AG08396 (cell line): ENCODE measurements around the gene MFGE8.
A peak's percentile ranks its signal among the peaks of the same experiment; 100 is the strongest.

Source experiments
- DNase-seq: peaks from one replicate; pipeline ENCODE4 v3.0.0; 2012; ENCODE audit warnings: low spot score, mixed read lengths

Gene MFGE8

DNA sequence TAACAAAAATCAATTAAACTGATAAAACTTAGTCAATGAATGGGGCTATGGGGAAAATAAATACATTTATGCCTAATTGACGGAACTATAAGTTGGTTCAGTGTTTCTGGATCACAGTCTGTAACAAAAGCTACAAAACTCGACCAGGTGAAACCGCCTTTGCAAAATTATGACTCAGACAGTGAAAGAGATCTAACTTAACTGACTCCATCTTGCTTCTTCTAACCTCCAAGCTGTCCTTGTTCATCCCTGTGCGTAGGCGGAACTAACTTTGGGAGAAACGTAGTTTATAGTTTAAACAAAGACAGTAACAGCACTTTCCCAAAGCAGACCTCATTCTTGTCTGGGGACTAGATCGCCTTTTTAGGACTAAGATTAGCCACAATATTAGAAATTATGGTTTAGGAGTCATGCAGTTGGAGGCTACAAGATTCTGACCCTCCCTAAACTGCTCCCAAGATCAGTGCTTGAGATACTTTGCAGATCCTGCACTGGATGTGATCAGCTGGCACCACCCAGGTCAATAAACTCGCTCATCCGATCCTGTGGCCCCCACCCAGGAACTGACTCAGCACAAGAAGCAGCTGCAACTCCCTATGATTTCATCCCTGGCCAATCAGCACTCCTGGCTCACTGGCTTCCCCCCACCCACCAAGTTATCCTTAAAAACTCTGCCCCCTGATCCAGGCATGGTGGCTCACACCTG, 7.2 kb upstream of the MFGE8 start:
- no peak for DNase-seq

DNA sequence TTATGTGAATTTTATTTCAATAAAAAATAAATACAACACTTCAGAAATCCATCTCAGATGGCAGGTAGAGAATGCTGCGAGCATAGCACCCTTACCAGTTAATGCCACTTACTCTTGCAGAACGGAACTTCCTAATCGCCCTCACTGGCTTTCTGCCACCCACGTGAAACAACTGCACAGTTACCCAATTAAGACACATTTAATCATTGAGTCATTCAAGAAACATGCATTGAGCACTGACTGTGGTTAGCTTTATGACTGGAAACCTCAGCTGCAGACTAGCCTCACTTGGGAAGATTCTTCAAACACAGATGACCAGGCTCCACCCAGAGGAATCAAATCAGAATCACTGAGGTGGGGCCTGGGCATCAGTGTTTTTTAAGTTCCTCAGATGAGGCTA, 5.6 kb upstream of the MFGE8 start:
- peak; percentile 88 for DNase-seq

DNA sequence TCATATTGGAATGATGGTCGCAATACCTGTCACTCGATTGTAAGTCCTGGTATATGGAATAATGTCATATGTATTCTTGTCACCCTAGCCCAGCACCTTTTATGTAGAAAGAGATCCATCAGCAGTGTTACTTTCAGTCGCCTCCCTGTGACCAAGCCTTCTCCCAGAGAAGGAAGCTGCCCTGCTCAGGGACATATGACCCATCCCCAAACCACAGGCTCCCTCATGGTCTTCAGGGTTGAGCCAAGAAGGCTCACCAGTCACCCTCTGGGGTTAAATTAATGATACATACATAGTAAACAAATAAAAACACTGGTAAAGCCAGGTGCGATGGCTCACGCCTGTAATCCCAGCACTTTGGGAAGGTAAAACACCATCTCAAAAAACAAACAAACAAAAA, 4.6 kb upstream of the MFGE8 start:
- DNase-seq, result no peak

DNA sequence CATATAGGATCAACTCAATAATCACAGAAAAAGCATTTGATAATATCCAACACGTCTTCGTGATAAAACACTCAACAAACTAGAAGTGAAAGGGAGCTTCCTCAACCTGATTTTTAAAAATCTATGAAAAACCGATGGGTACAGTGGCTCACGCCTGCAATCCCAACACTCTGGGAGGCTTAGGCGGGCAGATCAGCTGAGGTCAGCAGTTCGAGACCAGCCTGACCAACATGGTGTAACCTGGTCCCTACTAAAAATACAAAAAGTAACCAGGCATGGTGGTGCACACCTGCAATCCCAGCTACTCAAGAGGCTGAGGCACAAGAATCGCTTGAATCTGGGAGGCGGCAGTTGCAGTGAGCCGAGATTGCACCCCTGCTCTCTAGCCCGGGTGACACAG, 2.2 kb upstream of the MFGE8 start:
- no peak for DNase-seq

DNA sequence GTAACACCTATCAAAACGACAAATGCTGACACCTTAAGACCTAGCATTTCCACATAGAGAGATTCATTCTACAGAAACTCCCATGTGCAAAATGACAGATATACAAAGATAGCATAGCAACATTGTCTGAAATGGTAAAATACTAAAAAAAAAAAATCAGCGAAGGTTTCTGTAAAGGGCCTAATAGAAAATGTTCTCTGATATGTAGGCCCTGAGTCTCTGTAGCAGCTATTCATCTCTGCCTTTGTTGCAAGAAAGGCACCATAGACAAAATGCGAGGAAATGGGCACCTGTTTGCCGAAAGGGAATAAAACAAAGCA, 631 bp upstream of the MFGE8 start:
- DNase-seq, result no peak

DNA sequence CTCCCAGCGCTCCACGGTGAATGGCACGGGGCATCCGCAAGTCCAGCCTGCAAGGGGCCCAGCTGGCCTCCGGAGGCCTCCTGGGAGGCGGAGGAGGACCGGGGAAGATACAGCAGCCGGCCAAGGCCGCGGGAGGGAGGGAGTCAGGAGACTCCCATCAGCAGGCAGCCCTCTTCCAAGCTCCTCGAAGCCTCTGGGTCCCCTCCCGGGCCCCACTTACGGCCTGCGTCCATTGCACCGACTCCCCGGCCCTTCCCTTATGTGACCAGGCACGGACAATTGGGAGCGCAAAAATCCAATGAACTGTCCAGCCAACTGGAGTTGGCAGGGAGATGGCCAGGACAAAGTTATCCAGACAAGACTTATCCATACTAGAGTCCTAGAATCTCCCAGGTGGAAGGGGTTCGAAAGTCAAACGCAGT, 668 bp downstream of the MFGE8 start:
- peak; percentile 56 for DNase-seq

DNA sequence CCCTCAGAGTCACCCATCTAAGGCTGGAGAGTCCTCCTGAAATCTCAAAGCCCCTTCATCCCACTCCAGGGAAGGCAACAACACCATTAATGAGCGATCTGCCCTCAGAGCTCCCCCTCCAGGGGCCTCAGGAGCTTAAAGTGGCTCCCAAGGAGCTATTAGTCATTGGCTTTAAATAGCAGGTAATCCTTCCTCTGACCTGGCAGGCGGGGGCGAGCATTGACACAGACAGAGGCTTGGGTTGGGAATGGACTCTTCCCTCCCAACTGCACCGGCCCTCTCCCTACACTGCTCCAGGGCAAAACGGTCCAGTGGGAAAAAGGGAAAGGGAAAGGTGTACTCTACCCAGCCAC, 1.4 kb downstream of the MFGE8 start:
- DNase-seq, result peak; percentile 8

DNA sequence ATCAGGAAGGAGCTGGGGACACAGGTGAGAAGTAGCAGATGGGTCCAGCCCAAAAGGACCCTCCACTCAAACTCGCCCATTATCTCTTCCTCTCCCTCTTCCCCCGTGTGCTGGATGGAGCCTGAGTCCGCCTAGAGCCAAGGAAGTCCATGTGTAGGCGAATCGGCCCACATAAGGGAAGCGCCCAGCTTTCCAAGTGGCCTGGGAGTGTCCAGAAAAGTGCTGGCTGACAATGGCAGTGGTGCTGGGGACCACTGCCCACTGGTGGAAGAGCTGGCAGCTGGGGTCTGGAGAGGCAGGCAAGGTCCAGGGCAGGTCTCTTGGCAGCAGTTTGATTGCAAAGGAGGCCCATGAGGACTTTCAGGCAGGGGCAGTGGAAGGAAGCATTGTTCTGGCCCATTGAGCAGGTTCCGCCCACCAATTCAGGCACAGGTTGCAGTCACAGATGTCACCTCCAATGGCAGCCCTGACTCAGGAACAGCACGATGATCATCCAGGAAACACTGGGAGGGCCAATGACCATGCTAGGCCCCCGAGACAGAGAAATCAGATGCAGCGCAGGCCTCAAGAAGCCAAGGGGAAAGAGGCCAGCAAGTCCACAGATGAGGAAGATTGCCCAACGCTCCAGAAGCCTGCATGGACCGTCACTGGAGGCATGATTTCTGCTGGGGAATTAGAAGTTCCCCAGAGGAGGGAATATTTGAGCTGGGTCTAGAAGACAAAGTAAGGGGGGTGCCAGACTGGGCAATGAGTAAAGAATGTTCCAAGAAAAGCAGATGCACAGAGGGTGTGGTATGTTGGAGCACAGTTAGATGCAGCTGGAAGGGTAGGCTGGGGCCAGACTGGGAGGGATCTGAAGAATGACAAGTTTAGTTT, 3.0 kb downstream of the MFGE8 start:
- DNase-seq, result peak; percentile 4

DNA sequence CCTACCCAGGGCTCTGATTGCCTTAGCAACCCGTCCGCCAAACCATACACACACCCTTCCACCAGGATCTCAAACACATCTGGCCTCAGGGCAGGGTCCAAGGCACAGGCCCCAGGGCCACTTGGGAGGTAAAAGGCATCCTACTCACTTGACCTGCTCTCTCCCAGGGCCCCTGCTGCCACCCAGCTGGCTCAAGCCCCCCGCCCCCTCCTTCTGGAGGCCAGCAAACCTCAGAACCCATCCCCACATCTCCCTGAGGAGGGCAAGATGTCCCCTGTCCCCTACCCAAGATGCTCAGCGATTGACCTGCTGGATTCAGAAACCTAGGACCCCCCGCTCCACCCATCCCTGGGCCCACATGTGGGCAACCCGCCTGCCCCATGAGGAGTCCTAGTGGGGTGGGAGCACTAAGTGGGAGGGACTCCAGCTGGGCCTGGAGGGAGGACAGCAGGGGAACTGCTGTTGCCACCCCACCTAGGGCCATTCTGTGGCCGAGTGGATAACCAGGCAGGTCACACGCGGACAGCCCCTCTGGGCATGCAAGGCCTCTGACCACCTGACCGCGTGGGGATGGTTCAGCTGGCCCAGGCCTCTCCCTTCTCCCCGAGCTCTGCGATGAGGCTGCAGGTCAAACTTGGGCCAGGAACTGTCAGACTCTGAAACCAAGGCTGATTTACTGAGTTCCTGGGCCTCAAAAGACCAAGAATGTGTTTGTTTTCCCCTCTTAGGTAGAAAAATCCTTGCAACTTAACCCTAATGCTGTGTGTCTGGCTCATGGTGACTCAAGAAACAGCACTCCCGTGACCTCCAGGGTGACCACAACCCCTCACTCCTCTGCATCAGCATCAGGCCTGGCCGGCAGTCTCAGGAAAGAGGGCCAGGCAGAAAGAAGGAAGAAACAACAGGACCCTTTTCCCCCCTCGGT, 4.2 kb downstream of the MFGE8 start:
- DNase-seq, result peak; percentile 9

DNA sequence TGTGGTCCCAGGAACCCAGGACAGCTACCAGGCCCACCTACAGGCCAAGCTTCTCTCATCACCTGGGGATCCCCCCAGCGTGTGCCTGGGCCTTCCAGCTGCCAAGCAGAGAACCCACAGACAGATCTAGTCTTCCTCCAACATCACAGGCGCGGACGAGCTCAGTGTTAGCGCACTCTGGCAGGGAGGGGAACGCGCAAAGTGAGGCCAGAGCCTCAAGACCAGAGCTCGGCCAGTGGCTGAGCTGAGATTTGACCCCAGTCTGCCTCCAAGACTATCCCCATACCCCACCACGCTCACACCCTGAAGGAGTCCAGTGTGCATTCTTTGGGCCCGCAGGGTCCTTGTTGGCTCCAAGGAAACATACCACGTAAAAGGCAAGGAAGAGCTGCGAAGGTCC, 5.1 kb downstream of the MFGE8 start:
- no peak for DNase-seq

DNA sequence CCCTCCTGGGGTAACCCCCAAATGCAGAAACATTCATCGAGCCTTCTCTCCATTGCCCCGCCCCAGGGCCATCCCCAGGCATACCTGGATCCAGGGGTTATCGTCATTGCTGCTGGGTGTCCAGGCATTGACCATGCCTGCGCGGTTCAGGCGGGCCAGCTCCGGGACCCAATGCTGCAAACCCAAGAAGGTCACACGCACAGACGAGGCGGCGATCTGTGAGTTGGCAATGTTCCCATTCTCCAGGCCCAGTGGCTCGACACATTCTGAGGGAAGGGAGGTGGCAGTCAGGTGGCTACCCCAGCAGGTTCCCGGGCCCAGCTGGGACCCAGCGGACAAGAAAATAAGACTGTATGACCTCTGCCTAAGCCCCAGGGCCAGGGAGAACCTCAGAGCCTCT, 6.1 kb downstream of the MFGE8 start:
- DNase-seq, result no peak

DNA sequence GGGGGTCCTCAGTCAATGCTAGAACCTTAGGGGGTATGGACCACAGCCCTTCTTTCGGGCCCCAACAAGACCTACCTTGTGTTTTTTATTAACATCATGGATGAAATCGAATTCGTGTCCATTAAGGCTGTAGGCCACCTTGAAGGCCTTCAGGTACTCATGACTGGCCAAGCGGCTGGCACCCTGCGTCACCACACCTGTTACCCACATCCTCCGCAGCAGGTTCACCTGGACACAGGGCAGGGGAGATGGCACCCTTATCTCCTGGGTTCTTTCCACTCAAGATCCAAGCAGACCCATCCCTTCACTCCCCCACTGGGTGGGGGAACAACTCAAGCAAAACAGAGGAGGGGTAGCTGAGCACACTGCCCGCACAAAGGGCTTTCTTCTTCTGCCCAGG, 6.6 kb downstream of the MFGE8 start:
- no peak for DNase-seq

DNA sequence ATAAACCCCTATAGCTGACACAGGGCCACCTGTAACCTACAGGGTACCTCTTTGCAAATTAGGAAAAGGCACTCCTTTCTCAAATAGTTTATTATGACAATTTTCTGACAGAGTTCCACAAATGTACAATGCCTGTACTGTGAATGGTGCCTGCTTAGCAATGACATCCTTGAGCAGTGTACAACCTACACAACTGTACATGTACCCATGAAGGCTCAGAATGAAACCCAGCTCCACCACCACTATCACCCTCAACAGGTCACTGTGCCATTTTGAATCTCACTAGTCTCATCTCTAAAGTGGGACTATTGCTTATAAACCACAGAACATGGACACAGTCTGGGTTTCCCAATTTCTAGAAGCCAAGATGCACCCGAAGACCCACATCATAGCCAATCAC, 7.0 kb downstream of the MFGE8 start:
- no peak for DNase-seq

DNA sequence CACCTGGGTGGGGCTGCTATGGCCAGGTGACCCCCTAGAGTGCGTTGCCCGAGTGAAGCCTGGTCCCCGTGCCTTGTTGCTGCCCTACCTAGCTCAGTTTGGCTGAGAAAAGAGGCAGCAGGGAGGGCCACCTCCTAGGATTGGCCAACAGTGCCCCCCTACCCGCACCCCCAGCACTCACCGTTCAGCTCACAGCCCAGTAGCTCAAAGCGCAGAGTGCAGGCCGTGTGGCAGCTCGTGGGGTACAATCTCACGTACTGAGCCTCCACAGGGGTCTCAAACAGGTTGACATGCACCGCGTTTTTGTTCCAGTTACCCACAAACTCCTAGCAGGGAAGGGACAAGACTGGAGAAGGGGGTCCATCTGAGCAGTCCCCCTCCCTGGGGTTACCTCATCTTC, 7.6 kb downstream of the MFGE8 start:
- DNase-seq, result no peak

DNA sequence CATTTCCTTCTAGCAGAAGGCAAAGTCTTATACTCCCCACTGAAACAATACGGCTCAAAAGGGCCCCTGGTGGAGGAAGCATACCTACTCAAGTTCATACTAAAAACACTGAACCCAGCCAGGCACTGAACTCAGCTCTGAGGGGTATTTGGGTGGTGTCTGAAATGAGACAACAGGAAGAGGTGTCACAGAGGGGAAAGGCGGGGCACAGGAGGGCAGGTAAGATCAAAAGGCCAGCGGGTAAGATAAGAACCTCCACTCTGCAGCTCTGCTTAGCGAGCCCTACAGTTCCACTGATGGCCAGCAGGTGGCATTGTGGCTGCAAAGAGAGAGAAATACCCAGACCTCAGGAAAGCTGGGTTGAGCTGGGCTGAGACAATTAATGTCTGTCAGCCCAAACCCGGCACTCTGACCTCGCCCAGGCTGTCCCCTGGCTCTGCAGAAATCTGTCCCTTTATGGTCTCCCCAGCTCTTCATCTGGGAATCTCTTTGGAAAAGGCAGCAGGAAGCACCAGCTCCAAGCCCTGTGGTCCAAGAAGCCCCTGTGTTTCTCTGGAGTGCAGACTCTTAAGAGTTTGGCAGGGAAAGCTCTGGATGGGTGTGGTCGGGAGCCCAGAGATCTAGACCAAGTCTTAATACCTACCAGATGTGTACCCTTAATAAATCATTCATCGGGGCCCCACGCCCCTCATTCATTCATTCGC, 8.4 kb downstream of the MFGE8 start:
- peak; percentile 77 for DNase-seq

DNA sequence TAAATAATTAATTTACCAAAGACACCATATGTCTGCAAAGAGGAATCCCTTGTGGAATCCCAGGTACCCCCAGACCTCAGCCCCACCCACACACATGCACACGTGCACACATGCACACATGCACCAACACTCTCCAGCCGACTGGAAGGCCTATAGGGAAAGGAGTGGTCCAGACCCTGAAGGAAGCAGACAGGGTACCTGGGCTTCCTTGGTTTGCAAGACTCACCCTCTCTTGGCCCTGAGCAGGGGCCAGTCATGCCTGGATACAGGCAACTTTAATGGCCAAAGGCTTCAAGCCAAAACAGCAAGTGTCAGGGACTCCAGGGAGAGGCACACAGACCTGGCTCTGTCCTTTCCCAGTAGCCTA, 8.9 kb downstream of the MFGE8 start:
- no peak for DNase-seq

DNA sequence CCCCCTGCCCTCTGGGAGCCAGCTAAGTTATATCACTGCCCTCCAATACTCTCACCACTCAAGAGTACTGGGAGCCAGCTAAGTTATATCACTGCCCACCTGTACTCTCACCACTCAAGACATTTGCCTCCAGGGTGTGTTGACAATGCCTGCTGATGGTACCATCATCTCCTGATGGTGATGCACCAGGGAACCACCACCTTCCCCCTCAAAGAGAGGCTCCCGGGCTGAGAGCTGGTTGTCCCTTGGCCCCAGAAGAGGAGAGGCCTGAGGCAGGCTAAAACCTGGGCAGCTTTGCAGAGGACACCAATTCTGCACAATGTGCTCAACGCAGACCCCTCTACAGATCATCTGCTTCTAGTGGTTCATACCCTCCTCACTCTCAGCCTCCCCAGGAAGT, 10.3 kb downstream of the MFGE8 start:
- no peak for DNase-seq

DNA sequence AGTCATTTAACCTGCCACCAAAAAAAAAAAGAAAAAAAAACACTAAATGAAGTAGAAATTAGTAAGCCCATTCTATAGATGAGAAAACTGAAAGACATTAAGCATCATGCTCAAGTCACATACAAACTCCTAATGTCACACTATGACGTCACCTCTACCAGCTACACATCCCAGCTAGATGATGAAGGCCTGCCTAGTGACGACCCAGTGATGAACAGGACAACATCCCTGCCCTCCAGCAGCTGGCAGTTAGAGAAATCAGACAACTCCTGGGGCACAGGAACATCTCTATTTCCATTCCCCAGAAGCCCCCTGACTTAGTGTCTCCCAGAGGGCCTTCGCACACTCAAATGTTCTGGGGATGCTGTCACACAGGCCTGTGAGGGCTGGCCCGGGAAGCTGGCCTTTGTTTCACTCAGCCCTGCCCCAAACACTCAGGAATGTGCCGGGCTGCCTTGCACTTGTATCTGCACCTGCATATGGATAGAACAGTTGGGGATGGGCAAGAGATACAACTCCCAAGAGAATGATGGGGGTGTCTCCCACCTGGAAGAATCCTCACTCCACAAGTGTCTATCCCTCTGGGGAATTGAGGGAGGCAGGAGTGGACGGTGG, 10.9 kb downstream of the MFGE8 start:
- no peak for DNase-seq

DNA sequence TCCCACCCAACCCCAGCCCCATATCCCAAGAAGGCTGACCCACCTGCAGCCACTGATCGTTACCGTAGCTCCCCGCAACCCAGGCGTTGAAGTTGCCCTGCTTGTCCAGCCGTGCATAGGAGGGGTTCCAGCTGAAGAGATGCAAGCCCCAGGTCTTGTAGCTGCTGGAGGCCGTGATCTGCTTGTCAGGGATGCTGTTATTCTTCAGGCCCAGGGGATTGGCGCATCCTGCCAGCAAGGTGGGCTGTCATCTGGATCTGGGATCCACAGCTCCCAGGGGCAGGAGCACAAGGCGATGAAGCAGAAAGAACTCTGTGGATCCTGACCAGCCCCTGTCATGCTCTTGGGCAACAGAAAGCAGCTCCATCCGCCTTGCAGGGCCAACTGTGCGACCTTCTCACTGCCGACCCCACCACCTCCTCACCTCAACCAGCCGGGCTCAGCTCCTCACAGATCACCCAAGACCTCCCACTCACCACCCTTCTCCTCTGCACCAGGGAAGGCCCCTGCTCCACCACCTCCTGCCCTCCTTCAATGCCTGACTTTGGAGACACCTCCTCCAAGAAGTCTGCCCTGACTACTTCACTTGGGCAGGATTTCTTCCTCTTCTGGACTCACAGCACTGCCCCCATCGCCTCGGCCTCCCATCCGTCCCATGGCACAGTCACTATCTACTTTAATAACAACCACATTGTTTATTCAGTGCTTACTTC, 11.5 kb downstream of the MFGE8 start:
- DNase-seq, result no peak

DNA sequence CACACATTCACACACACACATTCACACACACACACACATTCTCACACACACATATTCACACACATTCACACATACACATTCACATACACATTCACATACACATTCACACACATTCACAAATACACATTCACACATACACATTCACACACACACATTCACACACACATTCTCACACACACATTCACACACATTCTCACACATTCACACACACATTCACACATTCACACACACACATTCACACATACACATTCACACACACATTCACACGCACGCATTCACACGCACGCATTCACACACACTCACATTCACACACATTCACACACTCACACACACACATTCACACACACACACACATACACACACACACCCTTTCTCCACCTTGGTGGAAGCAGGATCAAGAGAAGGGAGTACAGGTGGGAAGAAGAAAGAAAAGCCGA, 12.2 kb downstream of the MFGE8 start:
- no peak for DNase-seq
